ENCODE results near the gene ABHD18.
"Not testable (repeated sequence)": the region's sequence is repeated elsewhere in the genome, so short reads cannot be mapped to it uniquely, and the experiment has no call there.

Gene ABHD18

DNA sequence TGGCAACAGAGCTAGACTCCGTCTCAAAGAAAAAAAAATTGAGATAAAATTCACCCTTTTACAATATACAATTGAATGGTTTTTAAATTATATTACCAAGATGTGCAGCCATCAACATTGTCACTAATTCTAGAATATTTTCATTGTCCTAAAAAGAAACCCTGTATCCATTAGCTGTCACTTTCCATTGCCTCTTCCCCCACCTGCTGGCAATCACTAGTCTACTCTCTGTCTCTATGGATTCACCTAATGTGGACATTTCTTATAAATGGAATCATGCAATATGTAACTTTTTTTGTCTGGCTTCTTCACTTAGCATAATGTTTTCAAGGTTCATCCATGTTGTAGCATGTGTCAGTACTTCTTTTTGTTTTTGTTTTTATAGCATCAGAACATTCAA lies 20.8 kb downstream of the ABHD18 start:
- Histone ChIP-seq H3K27me3 (ENCODE audit: control insufficient read depth in 2 of 2, insufficient read depth in 2 of 2, low read length in 2 of 2) (no peaks in the 10 kb centered on the region), H3K36me3 (ENCODE audit: control insufficient read depth in 2 of 2, insufficient read depth in 2 of 2, low read length in 2 of 2) (peaks cover 8 to 26% of the 10 kb centered on the region in 2 donors), H3K9me3 (ENCODE audit: control insufficient read depth in 2 of 2, low read length in 2 of 2) (no peaks in the 10 kb centered on the region), H3K4me1 (ENCODE audit: control insufficient read depth in 2 of 2, insufficient read depth in 2 of 2, low read length in 2 of 2) (no peaks in the 10 kb centered on the region), H3K9ac (ENCODE audit: low read depth in 1 of 2, low read length in 2 of 2) (no peak overlapping the region), H3K4me3 (ENCODE audit: low read length in 2 of 2) (no peak overlapping the region), H3K27ac (ENCODE audit: low read depth in 2 of 2, low read length in 2 of 2) (no peak overlapping the region)

DNA sequence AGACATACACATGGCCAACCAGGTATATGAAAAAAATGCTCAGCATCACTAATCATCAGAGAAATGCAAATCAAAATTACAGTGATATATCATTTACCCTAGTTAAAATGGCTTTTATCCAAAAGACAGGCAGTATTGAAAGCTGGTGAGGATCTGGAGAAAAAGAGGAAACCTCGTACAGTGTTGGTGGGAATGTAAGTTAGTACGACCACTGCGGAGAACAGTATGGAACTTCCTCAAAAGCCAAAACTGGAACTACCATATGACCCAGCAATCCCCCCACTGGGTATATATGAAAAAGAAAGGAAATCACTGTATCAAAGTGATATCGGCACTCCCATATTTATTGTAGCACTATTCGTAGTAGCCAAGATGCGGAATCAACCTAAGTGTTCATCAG lies 23.4 kb downstream of the ABHD18 start:
- Histone ChIP-seq H3K27ac (ENCODE audit: low read depth in 2 of 2, low read length in 2 of 2) (no peak overlapping the region), H3K9ac (ENCODE audit: low read depth in 1 of 2, low read length in 2 of 2) (no peak overlapping the region), H3K36me3 (ENCODE audit: control insufficient read depth in 2 of 2, insufficient read depth in 2 of 2, low read length in 2 of 2) (peaks cover 8 to 28% of the 10 kb centered on the region in 2 donors), H3K4me1 (ENCODE audit: control insufficient read depth in 2 of 2, insufficient read depth in 2 of 2, low read length in 2 of 2) (no peaks in the 10 kb centered on the region), H3K4me3 (ENCODE audit: low read length in 2 of 2) (no peak overlapping the region), H3K27me3 (ENCODE audit: control insufficient read depth in 2 of 2, insufficient read depth in 2 of 2, low read length in 2 of 2) (no peaks in the 10 kb centered on the region), H3K9me3 (ENCODE audit: control insufficient read depth in 2 of 2, low read length in 2 of 2) (no peaks in the 10 kb centered on the region)

DNA sequence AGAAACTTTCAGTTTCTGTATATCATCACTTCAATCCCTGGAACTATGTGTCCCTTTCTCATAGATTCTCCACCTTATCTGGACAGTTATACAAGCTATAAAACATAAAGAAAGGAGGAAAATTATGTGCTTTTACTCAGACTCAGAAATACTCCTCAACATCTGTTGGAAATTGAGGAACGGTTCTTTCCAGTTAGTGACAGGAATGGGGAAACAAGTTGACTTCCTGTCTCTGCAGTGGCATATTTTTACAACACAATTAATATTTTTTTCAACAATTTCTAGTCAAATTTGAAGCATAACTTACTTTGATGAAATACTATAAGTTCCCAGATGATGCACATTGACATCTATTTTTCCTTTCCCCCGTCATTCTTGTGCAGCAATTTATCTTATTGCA lies 27.9 kb downstream of the ABHD18 start:
- Histone ChIP-seq H3K9ac (ENCODE audit: low read depth in 1 of 2, low read length in 2 of 2) (no peak overlapping the region), H3K4me3 (ENCODE audit: low read length in 2 of 2) (no peak overlapping the region), H3K36me3 (ENCODE audit: control insufficient read depth in 2 of 2, insufficient read depth in 2 of 2, low read length in 2 of 2) (peaks cover 7 to 18% of the 10 kb centered on the region in 2 donors), H3K4me1 (ENCODE audit: control insufficient read depth in 2 of 2, insufficient read depth in 2 of 2, low read length in 2 of 2) (no peaks in the 10 kb centered on the region), H3K9me3 (ENCODE audit: control insufficient read depth in 2 of 2, low read length in 2 of 2) (no peaks in the 10 kb centered on the region), H3K27me3 (ENCODE audit: control insufficient read depth in 2 of 2, insufficient read depth in 2 of 2, low read length in 2 of 2) (no peaks in the 10 kb centered on the region), H3K27ac (ENCODE audit: low read depth in 2 of 2, low read length in 2 of 2) (no peak overlapping the region)

DNA sequence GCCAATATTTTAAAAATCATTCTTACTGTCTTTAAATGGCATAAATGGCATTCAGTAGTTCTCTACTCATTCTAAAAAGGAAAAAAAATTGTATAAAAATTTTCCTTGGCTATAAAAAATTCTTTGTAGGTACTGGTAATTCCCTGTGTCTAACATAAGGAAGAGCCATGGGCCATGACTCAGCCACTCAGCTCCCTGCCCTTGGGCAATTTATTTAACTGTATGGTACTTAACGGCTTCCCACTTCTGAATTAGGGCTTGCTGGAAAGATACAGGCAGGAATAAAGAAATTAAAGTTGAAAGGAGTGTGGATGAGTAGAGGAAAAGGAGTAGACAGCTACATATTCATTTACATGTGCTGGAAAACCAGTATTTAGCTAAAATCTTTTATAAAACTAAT lies 30.6 kb downstream of the ABHD18 start:
- Histone ChIP-seq H3K4me3 (ENCODE audit: low read length in 2 of 2) (no peak overlapping the region), H3K4me1 (ENCODE audit: control insufficient read depth in 2 of 2, insufficient read depth in 2 of 2, low read length in 2 of 2) (no peaks in the 10 kb centered on the region), H3K36me3 (ENCODE audit: control insufficient read depth in 2 of 2, insufficient read depth in 2 of 2, low read length in 2 of 2) (peaks cover 3 to 10% of the 10 kb centered on the region in 2 donors), H3K27me3 (ENCODE audit: control insufficient read depth in 2 of 2, insufficient read depth in 2 of 2, low read length in 2 of 2) (no peaks in the 10 kb centered on the region), H3K9ac (ENCODE audit: low read depth in 1 of 2, low read length in 2 of 2) (no peak overlapping the region), H3K9me3 (ENCODE audit: control insufficient read depth in 2 of 2, low read length in 2 of 2) (no peaks in the 10 kb centered on the region), H3K27ac (ENCODE audit: low read depth in 2 of 2, low read length in 2 of 2) (no peak overlapping the region)

DNA sequence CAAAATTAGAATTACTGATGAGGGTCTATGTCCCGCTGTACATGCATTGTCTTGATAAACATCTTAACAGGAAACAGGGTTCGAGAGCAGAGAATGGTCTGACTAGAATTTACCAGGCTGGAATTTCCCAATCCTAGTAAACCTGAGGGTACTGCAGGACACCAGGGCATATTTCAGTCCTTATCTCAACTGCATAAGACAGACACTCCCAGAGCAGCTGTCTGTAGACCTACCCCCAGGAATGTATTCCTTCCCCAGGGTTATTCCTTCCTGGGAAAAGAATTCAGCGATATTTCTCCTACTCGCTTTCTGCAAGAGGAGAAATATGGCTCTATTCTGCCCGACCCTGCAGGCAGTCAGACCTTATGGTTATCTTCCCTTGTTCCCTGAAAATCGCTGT lies 31.3 kb downstream of the ABHD18 start:
- not testable (repeated sequence) for H3K27ac ChIP-seq (ENCODE audit: low read depth in 2 of 2, low read length in 2 of 2); H3K9ac ChIP-seq (ENCODE audit: low read depth in 1 of 2, low read length in 2 of 2)

DNA sequence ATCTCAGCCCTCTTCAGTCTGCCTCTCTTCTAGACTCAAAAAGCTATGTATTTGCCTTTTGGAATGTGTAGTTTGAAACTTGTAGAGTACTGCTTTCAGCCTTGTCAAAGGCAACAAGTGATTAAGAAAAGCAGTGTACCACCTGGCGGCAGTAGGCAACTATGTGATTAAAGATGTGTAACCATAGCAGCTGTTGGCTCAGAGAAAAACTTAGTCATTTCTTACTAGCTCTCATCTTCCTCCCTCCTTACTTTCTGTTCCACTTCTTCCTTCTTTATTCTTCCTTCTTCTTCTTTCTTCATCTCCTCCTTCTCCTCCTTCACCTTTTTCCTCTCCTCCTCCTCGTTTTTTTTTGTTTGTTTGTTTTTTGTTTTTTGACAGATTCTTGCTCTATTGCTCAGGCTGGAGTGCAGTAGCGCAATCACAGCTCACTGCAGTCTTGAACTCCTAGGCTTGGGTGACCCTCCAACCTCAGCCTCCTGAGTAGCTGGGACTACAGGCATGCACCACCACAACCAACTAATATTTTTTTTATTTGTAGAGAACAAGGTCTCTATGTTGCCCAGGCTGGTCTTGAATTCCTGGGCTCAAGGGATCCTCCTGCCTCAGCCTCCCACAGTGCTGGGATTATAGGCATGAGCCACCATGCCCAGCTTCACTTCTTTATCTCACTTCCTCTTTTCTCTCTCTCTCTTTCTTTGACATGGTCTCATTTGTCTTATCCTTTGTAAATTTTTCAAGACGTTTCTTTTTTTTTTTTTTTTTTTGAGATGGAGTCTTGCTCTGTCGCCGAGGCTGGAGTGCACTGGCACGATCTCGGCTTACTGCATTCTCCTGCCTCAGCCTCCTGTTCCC lies 32.6 kb downstream of the ABHD18 start:
- Histone ChIP-seq H3K27ac (ENCODE audit: low read depth in 2 of 2, low read length in 2 of 2) (no peak overlapping the region), H3K4me1 (ENCODE audit: control insufficient read depth in 2 of 2, insufficient read depth in 2 of 2, low read length in 2 of 2) (no peaks in the 10 kb centered on the region), H3K27me3 (ENCODE audit: control insufficient read depth in 2 of 2, insufficient read depth in 2 of 2, low read length in 2 of 2) (no peaks in the 10 kb centered on the region), H3K36me3 (ENCODE audit: control insufficient read depth in 2 of 2, insufficient read depth in 2 of 2, low read length in 2 of 2) (peaks cover 3 to 6% of the 10 kb centered on the region in 2 donors), H3K9me3 (ENCODE audit: control insufficient read depth in 2 of 2, low read length in 2 of 2) (no peaks in the 10 kb centered on the region), H3K9ac (ENCODE audit: low read depth in 1 of 2, low read length in 2 of 2) (no peak overlapping the region), H3K4me3 (ENCODE audit: low read length in 2 of 2) (no peak overlapping the region)

More for the DNA sequence above, 31.3 kb downstream of the ABHD18 start:
- H3K36me3 ChIP-seq (ENCODE audit: control insufficient read depth in 2 of 2, insufficient read depth in 2 of 2, low read length in 2 of 2); H3K9me3 ChIP-seq (ENCODE audit: control insufficient read depth in 2 of 2, low read length in 2 of 2); H3K27me3 ChIP-seq (ENCODE audit: control insufficient read depth in 2 of 2, insufficient read depth in 2 of 2, low read length in 2 of 2); H3K4me1 ChIP-seq (ENCODE audit: control insufficient read depth in 2 of 2, insufficient read depth in 2 of 2, low read length in 2 of 2); H3K4me3 ChIP-seq (ENCODE audit: low read length in 2 of 2): not testable (repeated sequence)

DNA sequence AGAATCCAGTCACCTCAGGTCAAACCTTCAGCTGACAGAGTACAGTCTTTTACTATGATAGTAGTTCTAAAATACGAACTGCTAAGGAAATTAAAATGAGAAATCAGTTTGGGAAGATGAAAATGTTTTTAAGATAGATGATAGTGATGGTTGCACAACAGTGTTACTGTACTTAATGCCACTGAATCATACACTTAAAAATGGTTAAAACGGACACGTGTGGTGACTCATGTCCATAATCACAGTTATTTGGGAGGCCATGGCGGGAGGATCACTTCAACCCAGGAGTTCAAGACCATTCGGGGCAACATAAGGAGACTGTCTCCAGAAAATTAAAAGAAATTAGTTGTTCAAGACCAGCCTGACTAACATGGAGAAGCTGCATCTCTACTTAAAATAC lies 41.4 kb downstream of the ABHD18 start:
- H3K9me3 ChIP-seq (ENCODE audit: control insufficient read depth in 2 of 2, low read length in 2 of 2): no peaks in the 10 kb centered on the region
- H3K27ac ChIP-seq (ENCODE audit: low read depth in 2 of 2, low read length in 2 of 2): no peak overlapping the region
- no peak overlapping the region for H3K4me3 ChIP-seq (ENCODE audit: low read length in 2 of 2)
- no peaks in the 10 kb centered on the region for H3K4me1 ChIP-seq (ENCODE audit: control insufficient read depth in 2 of 2, insufficient read depth in 2 of 2, low read length in 2 of 2)
- no peaks in the 10 kb centered on the region for H3K27me3 ChIP-seq (ENCODE audit: control insufficient read depth in 2 of 2, insufficient read depth in 2 of 2, low read length in 2 of 2)
- H3K36me3 ChIP-seq (ENCODE audit: control insufficient read depth in 2 of 2, insufficient read depth in 2 of 2, low read length in 2 of 2): peaks cover 3 to 5% of the 10 kb centered on the region in 2 donors
- H3K9ac ChIP-seq (ENCODE audit: low read depth in 1 of 2, low read length in 2 of 2): no peak overlapping the region

DNA sequence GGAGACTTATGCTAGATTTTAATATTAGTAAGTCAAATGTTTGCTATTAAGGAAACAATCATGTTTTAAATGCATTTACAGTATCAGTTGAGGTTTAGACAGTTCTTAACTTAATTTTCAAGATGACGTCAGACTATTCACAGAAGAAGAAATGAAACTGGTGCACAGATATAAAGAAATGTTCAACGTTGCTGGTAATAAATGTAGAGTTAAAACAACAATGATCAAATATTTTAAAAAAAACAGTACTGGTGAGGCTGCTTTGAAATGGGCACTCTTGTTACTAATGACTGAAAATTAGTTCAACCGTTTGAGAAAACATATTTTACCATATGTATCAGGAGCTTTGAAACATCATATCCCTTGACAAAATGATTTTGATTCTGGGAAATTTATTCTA lies 44.2 kb downstream of the ABHD18 start:
- no peaks in the 10 kb centered on the region for H3K27me3 ChIP-seq (ENCODE audit: control insufficient read depth in 2 of 2, insufficient read depth in 2 of 2, low read length in 2 of 2)

DNA sequence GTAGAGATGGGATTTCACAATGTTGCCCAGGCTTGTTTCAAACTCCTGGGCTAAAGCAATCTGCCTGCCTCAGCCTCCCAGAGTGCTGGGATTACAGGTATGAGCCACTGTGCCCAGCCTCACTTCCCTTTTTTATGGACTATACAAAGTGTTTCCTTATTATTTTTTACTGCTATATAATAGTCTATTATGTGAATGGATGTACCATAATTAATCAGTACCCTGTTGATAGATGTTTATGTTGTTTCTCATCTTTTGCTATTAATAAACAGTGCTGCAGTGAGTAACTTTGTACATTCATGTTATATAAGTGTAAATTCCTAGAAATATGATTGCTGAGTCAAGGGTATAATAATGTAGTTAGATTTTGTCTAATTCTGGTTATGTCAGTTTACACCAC lies 60.1 kb downstream of the ABHD18 start:
- no peak overlapping the region for H3K27ac ChIP-seq (ENCODE audit: low read depth in 2 of 2, low read length in 2 of 2)

More for the DNA sequence above, 44.2 kb downstream of the ABHD18 start:
- H3K4me1 ChIP-seq (ENCODE audit: control insufficient read depth in 2 of 2, insufficient read depth in 2 of 2, low read length in 2 of 2): no peaks in the 10 kb centered on the region
- no peak overlapping the region for H3K4me3 ChIP-seq (ENCODE audit: low read length in 2 of 2)
- H3K36me3 ChIP-seq (ENCODE audit: control insufficient read depth in 2 of 2, insufficient read depth in 2 of 2, low read length in 2 of 2): peaks cover 3 to 5% of the 10 kb centered on the region in 2 donors
- no peak overlapping the region for H3K9ac ChIP-seq (ENCODE audit: low read depth in 1 of 2, low read length in 2 of 2)
- no peaks in the 10 kb centered on the region for H3K9me3 ChIP-seq (ENCODE audit: control insufficient read depth in 2 of 2, low read length in 2 of 2)
- no peak overlapping the region for H3K27ac ChIP-seq (ENCODE audit: low read depth in 2 of 2, low read length in 2 of 2)

DNA sequence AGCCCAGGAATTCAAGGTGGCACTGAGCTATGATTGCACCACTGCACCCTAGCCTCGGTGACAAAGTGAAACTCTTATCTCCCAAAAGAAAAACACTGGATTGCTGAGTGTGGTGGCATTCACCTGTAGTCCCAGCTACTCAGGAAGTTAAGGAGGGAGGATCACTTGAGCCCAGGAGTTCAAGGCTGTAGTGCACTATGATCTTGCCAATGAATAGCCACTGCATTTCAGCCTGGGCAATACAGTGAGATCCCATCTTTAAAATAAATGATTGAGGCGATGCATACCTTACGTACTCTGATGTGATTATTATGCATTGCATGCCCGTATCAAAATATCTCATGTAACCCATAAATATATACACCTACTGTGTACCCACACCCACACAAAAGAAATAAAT lies 64.7 kb downstream of the ABHD18 start:
- Histone ChIP-seq H3K36me3 (ENCODE audit: control insufficient read depth in 2 of 2, insufficient read depth in 2 of 2, low read length in 2 of 2) (peaks cover 16 to 19% of the 10 kb centered on the region in 2 donors), H3K4me3 (ENCODE audit: low read length in 2 of 2) (no peak overlapping the region), H3K9ac (ENCODE audit: low read depth in 1 of 2, low read length in 2 of 2) (no peak overlapping the region), H3K4me1 (ENCODE audit: control insufficient read depth in 2 of 2, insufficient read depth in 2 of 2, low read length in 2 of 2) (no peaks in the 10 kb centered on the region), H3K27ac (ENCODE audit: low read depth in 2 of 2, low read length in 2 of 2) (no peak overlapping the region), H3K9me3 (ENCODE audit: control insufficient read depth in 2 of 2, low read length in 2 of 2) (no peaks in the 10 kb centered on the region), H3K27me3 (ENCODE audit: control insufficient read depth in 2 of 2, insufficient read depth in 2 of 2, low read length in 2 of 2) (no peaks in the 10 kb centered on the region)

More for the DNA sequence above, 60.1 kb downstream of the ABHD18 start:
- no peaks in the 10 kb centered on the region for H3K9me3 ChIP-seq (ENCODE audit: control insufficient read depth in 2 of 2, low read length in 2 of 2)
- H3K9ac ChIP-seq (ENCODE audit: low read depth in 1 of 2, low read length in 2 of 2): no peak overlapping the region
- no peaks in the 10 kb centered on the region for H3K27me3 ChIP-seq (ENCODE audit: control insufficient read depth in 2 of 2, insufficient read depth in 2 of 2, low read length in 2 of 2)
- no peaks in the 10 kb centered on the region for H3K4me1 ChIP-seq (ENCODE audit: control insufficient read depth in 2 of 2, insufficient read depth in 2 of 2, low read length in 2 of 2)
- no peak overlapping the region for H3K4me3 ChIP-seq (ENCODE audit: low read length in 2 of 2)
- H3K36me3 ChIP-seq (ENCODE audit: control insufficient read depth in 2 of 2, insufficient read depth in 2 of 2, low read length in 2 of 2): peaks cover 17 to 38% of the 10 kb centered on the region in 2 donors

Data from mucosa of rectum (tissue), 2 donors.